Measurements from ENCODE around the gene PMPCA. TPM values are rescaled to one million over a fixed set of nuclear protein-coding genes. Genes with fewer than 3 reads are reported as not detected.
A peak's percentile ranks its signal among the peaks of the same experiment; 100 is the strongest.

PMPCA gene
- total RNA-seq, 1 donor from 2014 or later: 94.4 TPM

GRCh38 chr9:136433849-136434579 is 23.6 kb downstream of the PMPCA start:
- peaks cover 52% of the 10 kb centered on the region for H4K20me1 ChIP-seq (ENCODE audit: insufficient read depth, low read length)
- H2AFZ ChIP-seq (ENCODE audit: low read depth, low read length): no peak overlapping the region
- H3K36me3 Mint-ChIP-seq (ENCODE audit: low read depth, unreplicated experiment): peaks cover 3% of the 10 kb centered on the region
- H3K9me3 ChIP-seq (ENCODE audit: insufficient read depth, low read depth, low read length): no peaks in the 10 kb centered on the region
- H3K4me1 Mint-ChIP-seq (ENCODE audit: low read depth, unreplicated experiment): peaks cover 16% of the 10 kb centered on the region
- peaks cover 3% of the 10 kb centered on the region for H3K36me3 ChIP-seq (ENCODE audit: insufficient read depth, low read length)
- no peak for TF ChIP-seq EZH2 (IDR thresholded peaks at IDR 0.05; ENCODE audit: insufficient read depth, low read length)
- no peak for DNase-seq (ENCODE audit: low read depth)
- FAIRE-seq: no peak
- H3K9me3 Mint-ChIP-seq (ENCODE audit: unreplicated experiment): no peaks in the 10 kb centered on the region
- no peak overlapping the region for H3K27ac Mint-ChIP-seq (ENCODE audit: unreplicated experiment)
- no peaks in the 10 kb centered on the region for H3K27me3 ChIP-seq (ENCODE audit: insufficient read depth, low read length)
- peaks cover 14% of the 10 kb centered on the region for H3K4me1 ChIP-seq (ENCODE audit: insufficient read depth, low read length)
- no peak overlapping the region for H3K27ac ChIP-seq (ENCODE audit: low read depth, low read length)
- H3K4me2 ChIP-seq (ENCODE audit: low read length): no peak overlapping the region
- peaks cover 58% of the 10 kb centered on the region for H3K79me2 ChIP-seq (ENCODE audit: insufficient read depth, low read length)
- H3K27me3 Mint-ChIP-seq (ENCODE audit: low read depth, unreplicated experiment): no peaks in the 10 kb centered on the region
- H3K9ac ChIP-seq (ENCODE audit: low read length): no peak overlapping the region
- no peak overlapping the region for H3K4me3 ChIP-seq (ENCODE audit: insufficient read depth, low read depth, low read length)
- no peak overlapping the region for H3K4me3 Mint-ChIP-seq (ENCODE audit: unreplicated experiment)

GRCh38 chr9:136434580-136435169 is 24.2 kb downstream of the PMPCA start:
- peaks cover 64% of the 10 kb centered on the region for H3K79me2 ChIP-seq (ENCODE audit: insufficient read depth, low read length)
- no peaks in the 10 kb centered on the region for H3K36me3 ChIP-seq (ENCODE audit: insufficient read depth, low read length)
- no peak for TF ChIP-seq EZH2 (IDR thresholded peaks at IDR 0.05; ENCODE audit: insufficient read depth, low read length)
- no peak for TF ChIP-seq CTCF (IDR thresholded peaks at IDR 0.05; ENCODE audit: insufficient read depth, low read depth, low read length)
- H3K9ac ChIP-seq (ENCODE audit: low read length): no peak overlapping the region
- no peaks in the 10 kb centered on the region for H3K27me3 Mint-ChIP-seq (ENCODE audit: low read depth, unreplicated experiment)
- no peak overlapping the region for H2AFZ ChIP-seq (ENCODE audit: low read depth, low read length)
- no peaks in the 10 kb centered on the region for H3K9me3 Mint-ChIP-seq (ENCODE audit: unreplicated experiment)
- peaks cover 14% of the 10 kb centered on the region for H3K4me1 ChIP-seq (ENCODE audit: insufficient read depth, low read length)
- H4K20me1 ChIP-seq (ENCODE audit: insufficient read depth, low read length): peaks cover 51% of the 10 kb centered on the region
- FAIRE-seq (no peak), DNase-seq (ENCODE audit: low read depth) (no peak)
- H3K27ac ChIP-seq (ENCODE audit: low read depth, low read length): no peak overlapping the region
- no peaks in the 10 kb centered on the region for H3K27me3 ChIP-seq (ENCODE audit: insufficient read depth, low read length)
- no peak overlapping the region for H3K4me3 Mint-ChIP-seq (ENCODE audit: unreplicated experiment)
- H3K4me3 ChIP-seq (ENCODE audit: insufficient read depth, low read depth, low read length): no peak overlapping the region
- H3K4me1 Mint-ChIP-seq (ENCODE audit: low read depth, unreplicated experiment): peaks cover 16% of the 10 kb centered on the region
- H3K36me3 Mint-ChIP-seq (ENCODE audit: low read depth, unreplicated experiment): peaks cover 3% of the 10 kb centered on the region
- H3K27ac Mint-ChIP-seq (ENCODE audit: unreplicated experiment): no peak overlapping the region
- H3K9me3 ChIP-seq (ENCODE audit: insufficient read depth, low read depth, low read length): no peaks in the 10 kb centered on the region
- no peak overlapping the region for H3K4me2 ChIP-seq (ENCODE audit: low read length)

GRCh38 chr9:136436055-136436634 is 25.7 kb downstream of the PMPCA start:
- no peak overlapping the region for H3K27ac Mint-ChIP-seq (ENCODE audit: unreplicated experiment)

More at GRCh38 chr9:136436055-136436634, 25.7 kb downstream of the PMPCA start:
- Histone ChIP-seq H3K79me2 (ENCODE audit: insufficient read depth, low read length) (peaks cover 68% of the 10 kb centered on the region), H3K4me2 (ENCODE audit: low read length) (peak overlapping the region; percentile 98), H3K27me3 (ENCODE audit: insufficient read depth, low read length) (no peaks in the 10 kb centered on the region), H3K9ac (ENCODE audit: low read length) (no peak overlapping the region), H3K27ac (ENCODE audit: low read depth, low read length) (no peak overlapping the region), H4K20me1 (ENCODE audit: insufficient read depth, low read length) (peaks cover 65% of the 10 kb centered on the region), H3K36me3 (ENCODE audit: insufficient read depth, low read length) (peaks cover 8% of the 10 kb centered on the region), H3K4me1 (ENCODE audit: insufficient read depth, low read length) (peaks cover 21% of the 10 kb centered on the region), H3K9me3 (ENCODE audit: insufficient read depth, low read depth, low read length) (no peaks in the 10 kb centered on the region), H3K4me3 (ENCODE audit: insufficient read depth, low read depth, low read length) (no peak overlapping the region), H2AFZ (ENCODE audit: low read depth, low read length) (no peak overlapping the region)
- Mint-ChIP-seq H3K27me3 (ENCODE audit: low read depth, unreplicated experiment) (no peaks in the 10 kb centered on the region), H3K4me1 (ENCODE audit: low read depth, unreplicated experiment) (peaks cover 20% of the 10 kb centered on the region), H3K36me3 (ENCODE audit: low read depth, unreplicated experiment) (peaks cover 8% of the 10 kb centered on the region), H3K9me3 (ENCODE audit: unreplicated experiment) (no peaks in the 10 kb centered on the region), H3K4me3 (ENCODE audit: unreplicated experiment) (peak overlapping the region; percentile 64)
- DNase-seq (ENCODE audit: low read depth): no peak
- no peak for FAIRE-seq
- TF ChIP-seq CTCF (IDR thresholded peaks at IDR 0.05; ENCODE audit: insufficient read depth, low read depth, low read length) (no peak), EZH2 (IDR thresholded peaks at IDR 0.05; ENCODE audit: insufficient read depth, low read length) (no peak)

All from astrocyte (in vitro differentiated cells and primary cell).